ENCODE data around the gene CDH6.

- TF ChIP-seq CTCF (IDR thresholded peaks at IDR 0.05 in 2 of 3, conservative IDR thresholded peaks at IDR 0.05 in 1 of 3; ENCODE audit: borderline replicate concordance in 1 of 3, insufficient read depth in 1 of 3, low read depth in 2 of 3, low read length in 2 of 3) (no peak), ELF1 (IDR thresholded peaks at IDR 0.05; ENCODE audit: borderline replicate concordance, low read depth) (no peak), EZH2phosphoT487 (IDR thresholded peaks at IDR 0.05; ENCODE audit: borderline replicate concordance) (no peak), SP1 (IDR thresholded peaks at IDR 0.05; ENCODE audit: low read depth) (no peak), ZNF274 (IDR thresholded peaks at IDR 0.05; ENCODE audit: low read depth, low read length) (no peak), CEBPB (IDR thresholded peaks at IDR 0.05; ENCODE audit: low read depth) (no peak), EGR1 (IDR thresholded peaks at IDR 0.05; ENCODE audit: low read depth) (no peak), EZH2 (IDR thresholded peaks at IDR 0.05) (no peak), POLR2A (IDR thresholded peaks at IDR 0.05; ENCODE audit: borderline replicate concordance, extremely low read depth, insufficient read depth, insufficient read length) (no peak), SIN3A (IDR thresholded peaks at IDR 0.05; ENCODE audit: low read depth) (no peak), YY1 (IDR thresholded peaks at IDR 0.05; ENCODE audit: extremely low read depth, insufficient replicate concordance, low read depth, low read length) (no peak)
These were observed 94.5 kb downstream of the CDH6 start for GRCh38 chr5:31287985-31288384.
